SJSA1 (cell line): Measurements from ENCODE around the gene CIDEB. TPM values are rescaled to one million over a fixed set of nuclear protein-coding genes. Genes with fewer than 3 reads are reported as not detected.

Experiments used
- DNase-seq, 2 experiments: peaks; one replicate each; pipeline ENCODE4 v3.0.0-alpha.2; 2015 to 2020; ENCODE audit warnings: low spot score in 2 of 2, low read depth in 1 of 2
- H3K27ac ChIP-seq: fragments of 250-450 bp; sonication (Bioruptor Pico); 2 replicates; pipeline ENCODE4 v1.5.1; 2020; ENCODE audit warnings: mild to moderate bottlenecking, moderate library complexity
- H3K27me3 ChIP-seq: fragments of 250-450 bp; sonication (Bioruptor Pico); replicated peaks from 2 replicates; pipeline ENCODE4 v1.5.1; 2020; ENCODE audit warnings: mild to moderate bottlenecking, moderate library complexity
- H3K36me3 ChIP-seq: fragments of 250-450 bp; sonication (Bioruptor Pico); 2 replicates; pipeline ENCODE4 v1.5.1; 2020; ENCODE audit warnings: mild to moderate bottlenecking
- H3K4me1 ChIP-seq: fragments of 250-450 bp; sonication (Bioruptor Pico); replicated peaks from 2 replicates; pipeline ENCODE4 v1.6.1; 2021; ENCODE audit warnings: mild to moderate bottlenecking
- H3K4me3 ChIP-seq: fragments of 250-450 bp; sonication (Bioruptor Pico); 2 replicates; pipeline ENCODE4 v1.5.1; 2020; ENCODE audit warnings: mild to moderate bottlenecking
- H3K9me3 ChIP-seq: fragments of 250-450 bp; sonication (Bioruptor Pico); replicated peaks from 2 replicates; pipeline ENCODE4 v1.5.1; 2020; ENCODE audit warnings: mild to moderate bottlenecking
- total RNA-seq: library from RNA; depleted of rRNA; stranded (reverse); fragments of >200 nt; shearing (Covaris generic); gene quantifications from 2 replicates; pipeline ENCODE4 v1.2.3, GENCODE V29; 2014

Gene CIDEB
- total RNA-seq, 1 experiment from 2014 or later, result not detected

GRCh38 chr14:24297190-24297964 lies 10.4 kb downstream of the CIDEB start:
- Histone ChIP-seq H3K4me3 (no peak overlapping the region), H3K4me1 (peaks cover 24% of the 10 kb centered on the region), H3K36me3 (peaks cover 28% of the 10 kb centered on the region), H3K27me3 (no peaks in the 10 kb centered on the region), H3K27ac (no peak overlapping the region), H3K9me3 (no peaks in the 10 kb centered on the region)
- DNase-seq, result no peak

- peak; percentile 49 to 78 for DNase-seq
- Histone ChIP-seq H3K36me3 (peaks cover 23% of the 10 kb centered on the region), H3K27me3 (no peaks in the 10 kb centered on the region), H3K9me3 (no peaks in the 10 kb centered on the region), H3K4me3 (no peak overlapping the region), H3K4me1 (peaks cover 24% of the 10 kb centered on the region), H3K27ac (peak overlapping the region; percentile 51; the same call in 1 of the 2 replicates)
Measured at GRCh38 chr14:24296341-24297157, 11.2 kb downstream of the CIDEB start.

GRCh38 chr14:24293525-24293924 lies 14.3 kb downstream of the CIDEB start:
- DNase-seq, result no peak
- Histone ChIP-seq H3K36me3 (peaks cover 17% of the 10 kb centered on the region), H3K27me3 (no peaks in the 10 kb centered on the region), H3K4me1 (peaks cover 6% of the 10 kb centered on the region), H3K4me3 (no peak overlapping the region), H3K27ac (no peak overlapping the region), H3K9me3 (no peaks in the 10 kb centered on the region)

- DNase-seq, result no peak
- peaks cover 17% of the 10 kb centered on the region for H3K36me3 ChIP-seq
Measured at GRCh38 chr14:24292118-24292807, 15.5 kb downstream of the CIDEB start.

GRCh38 chr14:24291446-24292117 lies 16.2 kb downstream of the CIDEB start:
- Histone ChIP-seq H3K27me3 (no peaks in the 10 kb centered on the region), H3K4me3 (no peak overlapping the region), H3K27ac (no peak overlapping the region), H3K36me3 (peaks cover 16% of the 10 kb centered on the region), H3K9me3 (no peaks in the 10 kb centered on the region), H3K4me1 (peaks cover 2% of the 10 kb centered on the region)
- DNase-seq, result no peak

More at GRCh38 chr14:24292118-24292807, 15.5 kb downstream of the CIDEB start:
- Histone ChIP-seq H3K9me3 (no peaks in the 10 kb centered on the region), H3K4me1 (peaks cover 6% of the 10 kb centered on the region), H3K27ac (no peak overlapping the region), H3K4me3 (no peak overlapping the region), H3K27me3 (no peaks in the 10 kb centered on the region)

- Histone ChIP-seq H3K27ac (no peak overlapping the region), H3K4me3 (no peak overlapping the region), H3K27me3 (no peaks in the 10 kb centered on the region), H3K36me3 (peaks cover 8% of the 10 kb centered on the region), H3K4me1 (no peaks in the 10 kb centered on the region), H3K9me3 (no peaks in the 10 kb centered on the region)
- DNase-seq, result no peak
Measured at GRCh38 chr14:24290746-24291145, 17.0 kb downstream of the CIDEB start.

GRCh38 chr14:24289649-24290280 lies 18.0 kb downstream of the CIDEB start:
- no peak for DNase-seq
- Histone ChIP-seq H3K9me3 (no peaks in the 10 kb centered on the region), H3K27ac (no peak overlapping the region), H3K4me1 (no peaks in the 10 kb centered on the region), H3K4me3 (no peak overlapping the region), H3K36me3 (peaks cover 5% of the 10 kb centered on the region), H3K27me3 (no peaks in the 10 kb centered on the region)

GRCh38 chr14:24286996-24287395 lies 20.8 kb downstream of the CIDEB start:
- no peak for DNase-seq
- Histone ChIP-seq H3K9me3 (no peaks in the 10 kb centered on the region), H3K4me3 (no peak overlapping the region), H3K27ac (no peak overlapping the region), H3K27me3 (no peaks in the 10 kb centered on the region), H3K4me1 (no peaks in the 10 kb centered on the region), H3K36me3 (peaks cover 5% of the 10 kb centered on the region)

- Histone ChIP-seq H3K9me3 (no peaks in the 10 kb centered on the region), H3K36me3 (no peaks in the 10 kb centered on the region), H3K27ac (no peak overlapping the region), H3K4me3 (no peak overlapping the region), H3K27me3 (no peaks in the 10 kb centered on the region), H3K4me1 (no peaks in the 10 kb centered on the region)
- DNase-seq, result no peak
Measured at GRCh38 chr14:24285351-24285750, 22.4 kb downstream of the CIDEB start.

- H3K27ac ChIP-seq, result no peak overlapping the region
- no peak for DNase-seq
- H3K9me3 ChIP-seq, result no peaks in the 10 kb centered on the region
- H3K4me1 ChIP-seq, result no peaks in the 10 kb centered on the region
- H3K4me3 ChIP-seq, result no peak overlapping the region
- no peaks in the 10 kb centered on the region for H3K36me3 ChIP-seq
- no peaks in the 10 kb centered on the region for H3K27me3 ChIP-seq
Measured at GRCh38 chr14:24284501-24285035, 23.2 kb downstream of the CIDEB start.

- H3K9me3 ChIP-seq, result no peaks in the 10 kb centered on the region
Measured at GRCh38 chr14:24283796-24284460, 23.8 kb downstream of the CIDEB start.

GRCh38 chr14:24282736-24283135 lies 25.0 kb downstream of the CIDEB start:
- no peaks in the 10 kb centered on the region for H3K9me3 ChIP-seq
- no peak for DNase-seq
- no peaks in the 10 kb centered on the region for H3K27me3 ChIP-seq
- H3K4me3 ChIP-seq, result no peak overlapping the region
- H3K36me3 ChIP-seq, result no peaks in the 10 kb centered on the region
- H3K27ac ChIP-seq, result no peak overlapping the region
- H3K4me1 ChIP-seq, result no peaks in the 10 kb centered on the region

More at GRCh38 chr14:24283796-24284460, 23.8 kb downstream of the CIDEB start:
- Histone ChIP-seq H3K27me3 (no peaks in the 10 kb centered on the region), H3K27ac (no peak overlapping the region), H3K4me1 (no peaks in the 10 kb centered on the region), H3K36me3 (no peaks in the 10 kb centered on the region), H3K4me3 (no peak overlapping the region)
- DNase-seq, result no peak
